PC-3 (cell line): ENCODE results near the gene PLA2G1B.

ENCODE experiments used
- CTCF ChIP-seq: fragments of 300-600 bp; sonication (generic); conservative IDR thresholded peaks from 2 replicates; pipeline ENCODE4 v1.5.1; 2017; ENCODE audit warnings: antibody characterized with exemption, low read depth, mild to moderate bottlenecking, low read length
- EZH2 ChIP-seq: fragments of 300-600 bp; sonication (generic); IDR thresholded peaks from one replicate; pipeline ENCODE4 v1.6.1; 2017; ENCODE audit warnings: antibody characterized with exemption, mild to moderate bottlenecking, low read length; ENCODE audit not compliant: unreplicated experiment
- EZH2phosphoT487 ChIP-seq: fragments of 300-600 bp; sonication (generic); IDR thresholded peaks from 2 replicates; pipeline ENCODE4 v1.6.1; 2018; ENCODE audit warnings: mild to moderate bottlenecking, antibody characterized with exemption, low read length, borderline replicate concordance

- TF ChIP-seq CTCF (no peak), EZH2phosphoT487 (no peak), EZH2 (no peak)
Measured at GRCh38 chr12:120352117-120352516, 24.5 kb upstream of the PLA2G1B start.
